C4-2B (cell line): Measurements from ENCODE around the gene ADD2.

ENCODE experiments used
- H3K27ac ChIP-seq: fragments of 450-650 bp; 2 replicates; pipeline ENCODE4 v1.5.1; 2017
- CTCF ChIP-seq: fragments of 450-650 bp; conservative IDR thresholded peaks from 2 replicates; pipeline ENCODE4 v1.5.1; 2017; ENCODE audit warnings: mild to moderate bottlenecking
- ZFX ChIP-seq: fragments of 450-650 bp; IDR thresholded peaks from 2 replicates; pipeline ENCODE4 v1.6.1; 2017

Gene ADD2

DNA sequence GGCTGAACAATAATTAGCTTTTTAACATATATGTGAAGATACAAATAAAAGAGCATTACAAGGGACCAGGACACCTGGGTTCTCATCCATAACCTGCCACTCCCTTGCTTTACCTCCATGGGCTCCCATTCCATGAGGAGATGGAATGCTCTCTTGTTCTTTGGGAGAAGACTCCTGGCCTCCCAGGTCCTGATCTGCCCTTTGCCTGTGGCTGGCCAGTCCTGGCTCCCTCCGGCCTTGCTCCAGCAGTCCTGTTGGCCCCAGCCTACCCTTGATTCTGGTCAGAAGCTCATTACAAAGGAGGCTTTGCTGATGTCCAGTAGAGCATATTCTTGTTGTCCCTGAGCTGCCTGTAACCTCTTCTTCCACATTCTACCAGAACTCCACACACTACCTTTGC lies 60.3 kb downstream of the ADD2 start:
- TF ChIP-seq ZFX, result no peak
- TF ChIP-seq CTCF, result no peak

GRCh38 chr2:70706026-70706795 lies 61.8 kb downstream of the ADD2 start:
- TF ChIP-seq CTCF (no peak), ZFX (no peak)
- no peak overlapping the region for H3K27ac ChIP-seq

More for the DNA sequence above, 60.3 kb downstream of the ADD2 start:
- H3K27ac ChIP-seq, result no peak overlapping the region

DNA sequence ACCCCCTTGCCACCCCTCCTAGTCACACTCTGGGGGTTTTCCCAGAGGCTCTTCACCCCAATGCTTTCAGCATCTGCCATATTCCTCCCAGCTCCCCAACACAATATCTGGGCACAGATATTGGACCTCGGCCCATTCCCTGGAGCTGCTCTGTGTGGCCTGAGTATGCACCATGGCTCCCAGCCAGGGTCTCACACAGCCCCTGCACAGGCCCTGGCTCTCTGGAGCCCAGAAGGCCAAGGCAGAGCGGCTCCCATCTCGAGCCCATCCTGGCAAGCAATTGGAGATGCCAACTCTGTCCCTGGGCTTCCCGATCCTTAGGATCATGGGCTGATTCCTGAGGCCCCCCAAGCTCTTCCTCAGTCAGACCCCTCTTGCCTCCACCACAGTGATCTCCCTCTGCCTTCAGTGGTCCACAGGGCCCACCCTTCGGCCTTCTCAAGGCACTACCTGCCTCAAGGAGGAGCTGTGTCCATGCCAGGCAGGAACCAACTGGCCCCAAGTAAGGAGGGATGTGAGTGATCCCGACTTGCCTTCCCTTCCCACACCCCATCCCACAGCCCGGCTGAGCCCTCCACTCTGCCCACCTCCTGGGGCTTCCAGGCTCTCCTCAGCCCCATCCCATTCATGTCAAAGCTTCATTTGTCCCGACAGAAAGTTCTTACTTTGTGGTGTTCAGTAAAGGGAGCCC lies 62.7 kb downstream of the ADD2 start:
- TF ChIP-seq CTCF, result no peak
- no peak overlapping the region for H3K27ac ChIP-seq

GRCh38 chr2:70703900-70704549 lies 64.0 kb downstream of the ADD2 start:
- no peak for TF ChIP-seq CTCF
- no peak for TF ChIP-seq ZFX
- H3K27ac ChIP-seq, result no peak overlapping the region

DNA sequence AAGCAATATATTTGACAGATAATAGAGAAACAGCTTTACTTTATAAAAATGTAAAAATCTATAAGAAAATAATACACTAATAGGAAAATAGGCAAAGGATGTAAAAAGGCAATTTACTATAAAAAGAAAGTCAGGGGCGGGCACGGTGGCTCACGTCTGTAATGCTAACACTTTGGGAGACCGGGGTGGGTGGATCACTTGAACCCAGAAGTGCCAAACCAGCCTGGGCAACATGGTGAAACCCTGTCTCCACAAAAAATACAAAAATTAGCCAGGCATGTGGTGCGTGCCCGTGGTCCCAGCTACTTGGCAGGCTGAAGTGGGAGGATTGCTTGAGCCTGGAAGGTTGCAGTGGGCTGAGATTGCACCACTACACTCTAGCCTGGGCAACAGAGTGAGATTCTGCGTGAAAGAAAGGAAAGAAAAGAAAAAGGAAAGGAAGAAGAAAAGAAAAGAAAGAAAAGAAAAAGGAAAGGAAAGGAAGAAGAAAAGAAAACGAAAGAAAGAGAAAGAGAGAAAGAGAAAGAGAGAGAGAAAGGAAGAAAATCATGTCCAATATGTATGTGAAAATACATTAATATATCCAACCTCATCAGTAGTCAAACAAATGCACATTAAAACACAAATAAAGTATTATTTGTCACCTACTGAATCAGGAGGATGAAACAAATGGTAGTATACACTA lies 65.1 kb downstream of the ADD2 start:
- H3K27ac ChIP-seq, result no peak overlapping the region
- TF ChIP-seq CTCF (no peak), ZFX (no peak)

DNA sequence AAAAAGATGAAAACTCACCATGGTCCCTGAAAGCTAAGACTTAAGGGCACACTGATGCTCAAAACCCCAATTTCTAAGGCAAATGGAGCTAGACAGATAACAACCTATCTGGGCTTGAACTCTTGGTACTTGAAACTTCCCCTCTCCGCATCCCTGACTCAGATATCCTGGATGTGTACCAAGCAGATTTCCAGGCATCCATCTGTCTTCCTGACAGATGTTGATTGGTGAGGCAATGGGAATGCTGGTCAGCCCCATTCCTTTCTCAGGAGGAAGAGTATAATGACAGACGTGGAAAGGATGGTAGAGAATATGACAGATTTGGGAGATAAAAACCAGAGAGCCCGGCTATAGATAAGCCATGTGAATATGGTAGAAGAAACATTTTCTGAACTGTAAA lies 69.2 kb downstream of the ADD2 start:
- TF ChIP-seq ZFX, result no peak
- no peak for TF ChIP-seq CTCF
- no peak overlapping the region for H3K27ac ChIP-seq
